ENCODE results near the gene POFUT1.
A peak's percentile ranks its signal among the peaks of the same experiment; 100 is the strongest.
"Not testable (repeated sequence)": the region's sequence is repeated elsewhere in the genome, so short reads cannot be mapped to it uniquely, and the experiment has no call there.

POFUT1 gene

DNA sequence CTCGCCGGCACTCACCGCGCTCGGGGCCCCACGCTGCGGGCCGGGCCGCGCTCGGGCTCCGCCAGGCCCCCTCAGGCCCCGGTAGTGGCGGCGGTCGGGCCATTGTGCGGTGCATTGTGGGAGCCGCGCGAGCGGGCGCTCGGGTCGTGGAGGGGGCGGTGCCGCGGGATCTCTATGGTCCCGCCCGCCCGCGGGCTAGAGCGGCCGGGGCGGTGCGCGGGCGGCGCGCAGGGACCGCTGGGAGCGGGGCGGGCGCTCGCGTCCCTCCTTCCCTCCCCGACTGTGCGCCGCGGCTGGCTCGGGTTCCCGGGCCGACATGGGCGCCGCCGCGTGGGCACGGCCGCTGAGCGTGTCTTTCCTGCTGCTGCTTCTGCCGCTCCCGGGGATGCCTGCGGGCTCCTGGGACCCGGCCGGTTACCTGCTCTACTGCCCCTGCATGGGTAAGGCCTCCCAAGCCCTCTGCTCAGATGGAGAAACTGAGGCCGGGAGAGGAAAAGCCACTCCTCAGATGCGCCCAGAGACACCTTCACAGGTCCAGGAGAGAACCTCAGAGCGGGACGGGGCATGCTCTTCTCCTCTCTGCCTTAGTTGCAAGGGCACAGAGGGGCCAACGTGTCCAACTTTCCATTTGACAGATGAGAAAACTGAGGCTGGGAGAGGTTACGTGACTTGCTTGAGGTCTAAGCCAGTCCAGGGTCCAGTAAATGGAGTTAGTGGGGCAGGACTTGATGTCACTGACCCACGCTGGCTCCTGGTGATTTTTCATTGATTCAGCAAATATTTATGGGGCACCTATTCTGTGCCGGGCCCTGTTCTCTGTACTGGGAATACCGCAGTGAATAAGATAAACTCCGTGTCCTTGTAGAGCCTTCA, at the start of gene POFUT1, which contains the start of gene PLAGL2:
TSS of gene POFUT1 (plus strand) at position 255 of the 873 bp plus-strand sequence. CDS start at position 317, 62 bp downstream.
TSS of gene PLAGL2 (minus strand) at position 118 of the 873 bp plus-strand sequence. CDS start 5,565 bp downstream, outside the sequence.
- FAIRE-seq (peak; percentile 9), DNase-seq (ENCODE audit: extremely low spot score, insufficient read length, low read depth) (peak; percentile 99)

DNA sequence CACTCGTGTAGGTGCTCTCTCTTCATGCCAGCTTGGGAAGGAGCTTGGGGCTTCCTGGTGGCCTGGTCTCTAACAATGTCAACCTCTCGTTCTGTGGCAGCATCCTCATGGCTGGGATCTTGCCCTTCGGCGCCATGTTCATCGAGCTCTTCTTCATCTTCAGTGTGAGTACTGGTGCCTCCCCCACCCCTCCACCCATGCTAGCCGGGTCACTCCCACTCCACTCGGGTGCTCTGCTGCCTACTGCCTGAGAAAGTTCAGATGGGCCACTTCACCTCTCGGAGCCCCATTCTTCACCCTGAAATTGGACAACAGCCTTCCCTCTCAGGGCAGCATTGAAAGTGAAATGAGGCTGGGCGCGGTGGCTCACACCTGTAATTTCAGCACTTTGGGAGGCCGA, 49.3 kb upstream of the POFUT1 start:
- DNase-seq (ENCODE audit: extremely low spot score, insufficient read length, low read depth) (no peak), FAIRE-seq (no peak)

DNA sequence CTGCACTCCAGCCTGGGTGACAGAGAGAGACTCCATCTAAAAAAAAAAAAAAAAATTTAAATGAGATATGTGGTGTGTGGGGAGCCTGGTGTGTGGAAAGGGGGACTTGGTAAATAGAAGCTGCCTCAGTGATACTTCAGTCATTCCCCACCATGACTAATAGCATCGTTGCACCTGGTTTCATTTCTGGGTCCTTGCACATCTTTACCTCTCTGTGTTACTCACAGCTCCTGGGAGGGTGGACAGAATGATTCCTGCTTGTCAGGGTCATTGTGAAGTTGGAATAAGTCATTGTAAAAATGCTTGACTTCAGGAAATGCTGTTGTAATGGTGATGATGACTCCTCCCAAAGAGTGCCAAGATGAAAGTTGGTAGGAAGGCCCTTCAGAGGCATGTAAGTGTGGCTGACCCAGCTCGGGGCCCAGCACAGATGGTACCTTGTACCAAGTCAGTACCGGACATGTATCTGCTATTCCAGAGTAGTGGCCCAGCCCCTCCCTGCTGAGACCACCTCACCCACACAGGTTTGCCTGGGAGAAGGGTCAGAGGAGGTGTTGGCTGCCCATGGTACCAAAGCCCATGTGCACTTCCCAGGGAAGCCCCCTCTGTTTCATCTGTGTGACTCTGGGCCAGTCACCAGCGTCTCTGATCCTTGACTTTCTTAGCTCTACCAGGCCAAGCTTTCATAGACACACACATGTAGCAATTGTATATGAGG, 48.6 kb upstream of the POFUT1 start:
- DNase-seq (ENCODE audit: extremely low spot score, insufficient read length, low read depth) (no peak), FAIRE-seq (no peak)

DNA sequence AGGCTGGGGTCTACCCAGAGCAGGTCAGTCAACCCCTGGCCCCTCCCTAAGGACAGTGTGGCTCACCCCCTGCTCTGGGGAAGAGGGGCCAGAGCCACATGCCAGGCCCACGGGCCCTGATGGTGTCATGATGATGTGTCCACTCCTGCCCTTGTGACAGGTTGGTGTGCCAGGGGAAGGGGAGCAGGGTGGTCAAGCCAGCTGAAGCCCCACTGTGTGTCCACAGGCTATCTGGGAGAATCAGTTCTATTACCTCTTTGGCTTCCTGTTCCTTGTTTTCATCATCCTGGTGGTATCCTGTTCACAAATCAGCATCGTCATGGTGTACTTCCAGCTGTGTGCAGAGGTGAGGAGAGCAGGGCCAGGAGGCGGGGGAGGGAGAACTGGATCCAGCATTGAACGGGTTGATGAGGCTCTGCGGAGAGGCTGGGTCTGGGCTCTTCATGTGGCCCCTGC, 47.9 kb upstream of the POFUT1 start:
- FAIRE-seq: no peak

DNA sequence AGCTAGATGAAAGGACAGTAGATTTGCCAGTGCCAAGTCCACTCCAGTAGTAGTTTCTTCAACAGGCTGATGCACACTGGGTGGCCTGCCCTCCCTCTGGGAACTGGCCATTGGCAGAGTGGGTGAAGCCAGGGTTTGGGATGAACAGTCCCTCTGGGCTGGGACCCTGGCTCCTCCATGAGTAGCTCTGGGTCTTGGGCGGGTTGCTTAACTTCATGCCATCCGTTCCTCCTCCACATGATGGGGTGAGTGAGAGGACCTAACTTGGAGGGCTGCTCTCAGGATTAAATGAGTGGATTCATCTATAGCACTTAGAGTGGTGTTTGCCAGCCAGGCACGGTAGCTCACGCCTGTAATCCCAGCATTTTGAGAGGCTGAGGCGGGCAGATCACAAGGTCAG, 47.3 kb upstream of the POFUT1 start:
- no peak for DNase-seq (ENCODE audit: extremely low spot score, insufficient read length, low read depth)
- no peak for FAIRE-seq

More for the DNA sequence above, 47.9 kb upstream of the POFUT1 start:
- DNase-seq (ENCODE audit: extremely low spot score, insufficient read length, low read depth): no peak

DNA sequence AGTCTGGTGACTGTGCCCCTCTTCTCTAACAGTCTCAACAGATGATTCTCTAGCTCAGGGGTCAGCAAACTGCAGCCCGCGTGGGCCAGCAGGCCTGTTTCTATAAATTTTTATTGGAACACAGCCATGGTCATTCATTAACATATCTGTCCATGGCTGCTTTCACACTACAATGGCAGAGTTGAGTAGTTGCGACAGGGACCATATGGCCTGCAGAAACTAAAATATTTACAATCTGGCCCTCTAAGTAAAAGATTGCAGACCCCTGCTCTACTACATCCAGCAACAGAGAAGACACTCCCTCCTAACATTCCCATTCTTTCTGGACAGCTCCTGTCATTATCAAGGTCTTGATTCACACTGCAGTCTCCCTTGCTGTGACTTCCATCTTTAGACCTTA, 45.3 kb upstream of the POFUT1 start:
- FAIRE-seq: no peak
- DNase-seq (ENCODE audit: extremely low spot score, insufficient read length, low read depth): no peak

DNA sequence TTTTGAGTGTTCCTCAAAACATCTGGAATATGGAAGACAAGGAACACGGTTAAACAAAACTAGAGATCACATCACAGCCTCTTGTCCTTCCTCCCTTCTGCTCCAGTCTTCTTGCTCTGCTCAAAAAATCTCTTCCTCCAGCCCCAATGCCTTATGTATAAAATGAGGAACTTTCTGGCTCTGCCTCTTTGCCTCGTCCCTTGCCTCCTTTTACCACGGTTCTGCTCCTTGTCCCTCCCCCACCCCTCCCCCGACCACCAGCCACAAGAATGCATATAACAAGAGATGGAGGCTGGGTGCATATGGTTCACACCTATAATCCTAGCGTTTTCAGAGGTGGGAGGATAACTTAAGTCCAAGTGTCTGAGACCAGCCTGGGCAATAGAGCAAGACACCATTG, 43.7 kb upstream of the POFUT1 start:
- DNase-seq (ENCODE audit: extremely low spot score, insufficient read length, low read depth): no peak
- FAIRE-seq: no peak

DNA sequence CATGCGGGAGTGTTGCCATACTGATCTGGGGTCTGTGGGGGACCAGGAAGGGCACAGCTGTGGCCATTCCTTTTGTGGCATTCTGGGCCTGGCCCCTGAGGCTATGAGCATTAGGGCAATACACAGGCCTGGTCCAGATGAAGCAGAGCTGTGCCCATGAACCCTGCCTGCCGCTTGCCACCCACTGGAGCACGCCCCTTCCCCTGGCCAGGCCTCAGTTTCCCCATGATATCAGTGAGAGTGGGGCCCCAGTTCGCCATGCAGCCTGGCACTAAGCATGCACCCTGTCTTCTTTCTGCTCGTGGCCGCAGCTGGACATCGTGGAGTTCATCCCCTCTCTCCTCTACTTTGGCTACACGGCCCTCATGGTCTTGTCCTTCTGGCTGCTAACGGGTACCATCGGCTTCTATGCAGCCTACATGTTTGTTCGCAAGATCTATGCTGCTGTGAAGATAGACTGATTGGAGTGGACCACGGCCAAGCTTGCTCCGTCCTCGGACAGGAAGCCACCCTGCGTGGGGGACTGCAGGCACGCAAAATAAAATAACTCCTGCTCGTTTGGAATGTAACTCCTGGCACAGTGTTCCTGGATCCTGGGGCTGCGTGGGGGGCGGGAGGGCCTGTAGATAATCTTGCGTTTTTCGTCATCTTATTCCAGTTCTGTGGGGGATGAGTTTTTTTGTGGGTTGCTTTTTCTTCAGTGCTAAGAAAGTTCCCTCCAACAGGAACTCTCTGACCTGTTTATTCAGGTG, 42.5 kb upstream of the POFUT1 start:
- FAIRE-seq (no peak), DNase-seq (ENCODE audit: extremely low spot score, insufficient read length, low read depth) (no peak)

DNA sequence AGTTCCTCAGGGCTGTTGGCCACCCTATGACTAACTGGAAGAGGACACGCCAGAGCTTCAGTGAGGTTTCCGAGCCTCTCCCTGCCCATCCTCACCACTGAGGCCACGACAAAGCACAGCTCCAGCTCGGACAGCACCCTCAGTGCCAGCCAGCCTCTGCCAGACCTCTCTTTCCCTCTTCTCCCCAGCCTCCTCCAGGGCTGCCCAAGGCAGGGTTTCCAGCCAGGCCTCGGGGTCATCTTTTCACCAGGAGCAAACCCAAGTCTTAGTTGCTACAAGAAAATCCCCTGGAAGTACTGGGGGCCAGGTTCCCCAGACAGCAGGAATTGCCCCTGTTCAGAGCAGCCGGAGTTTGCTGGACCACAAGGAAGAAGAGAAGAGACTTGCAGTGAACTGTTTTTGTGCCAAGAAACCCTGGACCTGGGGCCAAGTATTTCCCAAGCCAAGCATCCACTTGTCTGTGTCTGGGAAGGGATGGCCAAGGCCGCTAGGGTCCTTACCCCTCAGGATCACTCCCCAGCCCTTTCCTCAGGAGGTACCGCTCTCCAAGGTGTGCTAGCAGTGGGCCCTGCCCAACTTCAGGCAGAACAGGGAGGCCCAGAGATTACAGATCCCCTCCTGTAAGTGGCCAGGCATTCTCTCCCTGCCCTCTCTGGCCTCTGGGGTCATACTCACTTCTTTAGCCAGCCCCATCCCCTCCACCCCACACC, 41.7 kb upstream of the POFUT1 start:
- no peak for FAIRE-seq
- no peak for DNase-seq (ENCODE audit: extremely low spot score, insufficient read length, low read depth)

DNA sequence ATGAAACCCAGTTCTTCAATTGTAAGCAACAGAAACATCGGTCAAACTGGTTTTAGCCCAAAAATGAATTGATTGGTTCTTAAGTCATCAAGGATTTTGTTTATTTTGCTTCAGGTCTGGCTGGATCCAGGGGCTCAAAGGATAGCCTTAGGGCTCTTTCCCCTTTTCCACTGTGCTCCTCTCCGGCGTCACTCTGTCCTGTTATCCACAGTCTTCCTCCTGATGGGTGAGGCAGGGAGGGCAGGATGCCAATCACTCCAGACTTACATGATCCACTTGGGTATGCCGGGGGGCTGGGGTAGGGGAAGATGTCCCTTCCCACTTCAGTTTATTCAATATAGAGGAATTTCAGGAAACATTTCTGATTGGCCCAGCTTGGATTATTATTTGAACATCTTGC, 40.1 kb upstream of the POFUT1 start:
- no peak for FAIRE-seq

DNA sequence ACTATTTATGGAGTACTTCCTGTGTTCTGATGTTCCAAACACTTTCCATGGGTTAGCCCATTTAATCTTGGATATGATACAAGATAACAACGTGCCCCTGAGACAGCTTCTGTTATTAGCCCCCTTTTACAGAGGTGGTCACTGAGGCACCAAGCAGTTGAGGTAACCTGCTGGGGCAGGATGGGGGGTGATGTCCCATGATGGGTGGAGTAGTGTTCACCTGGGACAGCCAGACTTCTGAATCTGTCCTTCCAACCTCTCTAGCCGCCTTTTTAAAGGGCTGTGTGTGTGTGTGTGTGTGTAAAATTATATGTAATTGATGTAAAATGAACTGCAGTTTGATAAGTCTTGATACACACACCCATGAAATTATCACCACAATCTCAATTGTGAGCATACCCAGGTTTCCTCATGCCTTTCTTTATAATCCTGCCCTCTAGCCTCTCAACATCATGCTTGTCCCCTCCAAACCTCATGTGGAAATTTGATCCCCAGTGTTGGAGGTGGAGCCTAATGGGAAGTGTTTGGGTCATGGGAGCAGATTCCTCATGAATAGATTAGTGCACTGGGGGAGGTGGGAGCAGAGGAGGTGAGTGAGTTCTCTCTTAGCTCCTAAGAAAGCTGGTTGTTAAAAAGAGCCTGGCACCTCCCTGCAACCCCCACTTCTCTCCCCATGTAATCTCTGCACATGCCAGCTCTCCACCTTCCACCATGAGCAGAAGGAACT, 39.3 kb upstream of the POFUT1 start:
- FAIRE-seq (no peak), DNase-seq (ENCODE audit: extremely low spot score, insufficient read length, low read depth) (no peak)

More for the DNA sequence above, 40.1 kb upstream of the POFUT1 start:
- DNase-seq (ENCODE audit: extremely low spot score, insufficient read length, low read depth): no peak

DNA sequence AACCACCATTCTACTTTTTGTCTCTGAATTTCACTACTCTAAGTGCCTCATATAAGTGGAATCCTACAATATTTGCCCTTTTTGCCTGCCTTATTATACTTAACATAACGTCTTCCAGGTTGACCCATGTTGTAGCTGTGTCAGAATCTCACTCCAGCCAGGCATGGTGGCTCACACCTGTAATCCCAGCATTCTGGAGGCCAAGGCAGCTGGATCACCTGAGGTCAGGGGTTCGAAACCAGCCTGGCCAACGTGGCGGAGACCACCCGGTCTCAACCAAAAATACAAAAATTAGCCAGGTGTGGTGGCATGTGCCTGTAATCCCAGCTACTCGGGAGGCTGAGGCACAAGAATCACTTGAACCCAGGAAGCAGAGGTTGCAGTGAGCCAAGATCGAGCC, 30.0 kb upstream of the POFUT1 start:
- not testable (repeated sequence) for DNase-seq (ENCODE audit: extremely low spot score, insufficient read length, low read depth); FAIRE-seq

DNA sequence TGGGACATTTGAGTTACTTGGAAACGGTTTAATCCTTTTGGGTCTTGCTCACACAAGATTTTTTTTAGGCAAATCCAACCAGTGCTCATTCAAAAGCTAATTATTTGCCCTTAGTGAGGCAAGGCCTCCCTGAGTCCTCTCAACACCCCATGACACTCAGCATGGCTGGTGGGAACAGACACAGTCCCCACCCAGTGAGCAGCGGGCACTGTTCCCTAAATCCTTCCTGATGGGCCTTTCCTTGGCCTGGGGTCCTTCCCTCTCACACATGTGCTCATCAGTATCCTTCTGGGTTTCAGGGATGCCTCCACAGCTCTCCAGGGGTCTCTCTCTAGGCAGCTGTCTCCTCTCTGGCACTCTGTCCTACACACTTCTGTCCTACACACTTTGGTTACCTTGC, 28.2 kb upstream of the POFUT1 start:
- DNase-seq (ENCODE audit: extremely low spot score, insufficient read length, low read depth) (no peak), FAIRE-seq (no peak)

DNA sequence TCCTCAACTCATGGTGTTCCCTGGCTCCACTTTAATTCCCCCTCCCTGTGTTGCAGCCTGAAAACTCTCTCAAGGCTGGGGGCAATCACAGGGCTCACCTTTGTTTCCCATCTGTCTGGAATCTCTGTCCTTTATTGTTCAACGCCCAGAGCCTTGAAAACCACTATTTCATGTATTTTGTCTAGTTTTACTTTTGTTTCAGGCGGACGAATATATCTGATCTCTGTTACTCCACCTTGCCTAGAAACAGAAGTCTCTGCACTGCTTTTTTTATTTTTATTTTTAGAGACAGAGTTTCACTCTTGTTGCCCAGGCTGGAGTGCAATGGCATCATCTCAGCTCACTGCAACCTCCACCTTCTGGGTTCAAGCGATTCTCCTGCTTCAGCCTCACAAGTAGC, 27.7 kb upstream of the POFUT1 start:
- FAIRE-seq: no peak
- no peak for DNase-seq (ENCODE audit: extremely low spot score, insufficient read length, low read depth)

DNA sequence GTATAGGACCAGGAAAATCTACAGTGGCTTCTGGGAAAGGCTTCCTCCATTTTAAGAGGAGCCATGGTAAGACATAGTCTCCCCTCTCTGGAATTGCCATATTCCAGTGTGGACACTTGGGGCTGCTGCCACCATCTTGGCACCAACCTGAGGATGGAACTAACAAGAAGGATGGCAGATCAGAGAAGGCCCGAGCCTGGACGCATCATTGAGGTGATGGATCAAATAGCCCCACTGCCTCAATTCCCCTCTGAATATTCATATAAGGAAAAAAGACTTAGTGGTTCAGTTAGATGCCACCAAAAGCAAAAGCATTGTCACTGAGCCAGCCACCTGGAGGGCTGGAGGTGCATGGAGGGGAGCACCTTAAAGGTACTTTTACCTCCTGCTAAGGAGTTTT, 26.1 kb upstream of the POFUT1 start:
- DNase-seq (ENCODE audit: extremely low spot score, insufficient read length, low read depth) (no peak), FAIRE-seq (no peak)

DNA sequence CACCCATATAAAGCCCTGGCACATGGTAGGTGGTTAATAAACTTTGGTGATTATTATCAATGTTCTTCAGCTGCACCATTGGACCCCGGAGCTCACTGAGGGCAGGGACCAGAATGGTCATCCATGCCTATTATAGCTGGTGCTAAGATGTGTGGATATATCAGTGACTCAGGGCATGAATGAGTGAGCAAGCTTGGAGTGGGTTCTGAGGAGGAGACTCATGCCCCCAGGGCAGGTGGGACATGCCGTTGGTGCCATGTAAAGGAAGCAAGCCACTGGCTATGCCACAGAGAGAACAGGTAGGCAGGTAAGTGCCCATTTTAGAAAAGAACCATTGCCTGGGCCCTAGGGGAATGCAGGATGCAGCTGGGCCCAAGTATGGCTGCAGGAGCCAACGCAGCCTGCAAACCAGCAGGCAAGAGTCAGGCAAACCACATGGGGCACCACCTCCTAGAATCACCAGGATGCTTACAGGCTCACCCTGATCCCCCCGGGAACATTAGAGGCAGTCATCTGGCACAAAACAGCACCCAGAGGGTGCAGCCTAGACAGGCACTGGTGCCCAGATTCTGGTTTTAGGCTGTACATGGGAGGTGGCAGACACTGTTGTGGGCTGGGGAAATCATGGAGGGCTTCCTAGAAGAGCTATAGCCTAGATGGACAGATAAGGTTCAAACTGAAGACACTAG, 23.6 kb upstream of the POFUT1 start:
- FAIRE-seq (no peak), DNase-seq (ENCODE audit: extremely low spot score, insufficient read length, low read depth) (no peak)

DNA sequence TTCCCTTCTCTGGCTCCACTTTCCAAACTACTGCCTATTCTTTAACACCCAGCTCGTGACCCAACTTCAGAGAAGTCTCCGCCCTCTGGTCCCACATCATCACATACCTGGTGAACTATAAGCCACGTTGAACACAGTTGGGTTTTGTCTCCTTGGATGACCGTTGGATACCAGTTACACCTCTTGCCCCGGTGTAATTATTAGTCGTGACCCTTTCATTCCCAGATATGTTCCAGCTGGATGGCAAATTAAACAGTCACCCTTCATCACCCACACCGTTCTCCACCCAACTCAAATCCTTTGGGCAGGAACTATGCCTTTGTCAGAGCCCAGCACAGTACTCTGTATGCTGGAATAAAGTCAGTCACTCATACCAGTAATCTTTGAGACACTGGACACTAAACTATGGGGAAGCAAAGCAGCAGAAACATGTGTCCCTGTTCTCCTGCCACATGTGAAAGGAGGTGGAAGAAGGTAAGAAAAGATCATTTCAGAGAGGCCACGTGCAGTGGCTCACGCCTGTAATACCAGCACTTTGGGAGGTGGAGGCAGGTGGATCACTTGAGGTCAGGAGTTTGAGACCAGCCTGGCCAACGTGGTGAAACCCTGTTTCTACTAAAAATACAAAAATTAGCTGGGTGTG, 22.6 kb upstream of the POFUT1 start:
- DNase-seq (ENCODE audit: extremely low spot score, insufficient read length, low read depth) (no peak), FAIRE-seq (no peak)

DNA sequence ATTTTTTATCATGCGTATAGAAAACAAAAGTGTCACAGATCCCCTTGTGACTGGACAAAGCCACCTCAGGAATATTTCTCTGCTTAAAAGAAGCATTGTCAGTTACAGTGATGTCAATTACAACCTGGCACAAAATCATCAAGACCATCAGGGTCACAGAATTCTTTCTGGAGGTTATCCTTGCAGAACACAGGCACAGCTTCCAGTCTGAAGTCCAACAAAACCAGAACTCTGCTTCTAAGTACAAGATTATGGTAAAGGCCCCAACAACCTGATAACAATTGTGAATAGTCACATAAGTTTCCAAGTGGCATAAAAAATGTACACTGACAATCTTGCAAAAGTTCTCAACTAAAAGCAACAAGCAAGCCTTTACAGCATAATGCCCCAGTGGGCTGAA, 21.2 kb upstream of the POFUT1 start:
- DNase-seq (ENCODE audit: extremely low spot score, insufficient read length, low read depth): no peak
- no peak for FAIRE-seq

Measured in GM18507 (cell line).